ENCODE results near the gene C22orf31. TPM values are rescaled to one million over a fixed set of nuclear protein-coding genes. Genes with fewer than 3 reads are reported as not detected.

C22orf31 gene
- total RNA-seq, 1 experiment from 2014 or later: not detected

Other genes starting within 250 kb of the C22orf31 start
- 8.1 and 9.4 TPM in 2 replicates for gene ZNRF3, start 178.3 kb downstream of the C22orf31 start, total RNA-seq (2014; rRNA removed)
- 2.7 and 4.1 TPM in 2 replicates for gene KREMEN1, start 11.2 kb upstream of the C22orf31 start, total RNA-seq (2014; rRNA removed)
- 1.2 and 1.3 TPM in 2 replicates for gene EMID1, start 144.1 kb upstream of the C22orf31 start, total RNA-seq (2014; rRNA removed)
- gene RHBDD3, start 206.2 kb upstream of the C22orf31 start, total RNA-seq (2014; rRNA removed): 23.7 and 33.1 TPM in 2 replicates
- gene EWSR1, start 206.4 kb upstream of the C22orf31 start, total RNA-seq (2014; rRNA removed): 288 and 321 TPM in 2 replicates
- gene GAS2L1, start 244.8 kb upstream of the C22orf31 start, total RNA-seq (2014; rRNA removed): 58.4 and 75.7 TPM in 2 replicates